ENCODE data around the gene TMC7.

DNA sequence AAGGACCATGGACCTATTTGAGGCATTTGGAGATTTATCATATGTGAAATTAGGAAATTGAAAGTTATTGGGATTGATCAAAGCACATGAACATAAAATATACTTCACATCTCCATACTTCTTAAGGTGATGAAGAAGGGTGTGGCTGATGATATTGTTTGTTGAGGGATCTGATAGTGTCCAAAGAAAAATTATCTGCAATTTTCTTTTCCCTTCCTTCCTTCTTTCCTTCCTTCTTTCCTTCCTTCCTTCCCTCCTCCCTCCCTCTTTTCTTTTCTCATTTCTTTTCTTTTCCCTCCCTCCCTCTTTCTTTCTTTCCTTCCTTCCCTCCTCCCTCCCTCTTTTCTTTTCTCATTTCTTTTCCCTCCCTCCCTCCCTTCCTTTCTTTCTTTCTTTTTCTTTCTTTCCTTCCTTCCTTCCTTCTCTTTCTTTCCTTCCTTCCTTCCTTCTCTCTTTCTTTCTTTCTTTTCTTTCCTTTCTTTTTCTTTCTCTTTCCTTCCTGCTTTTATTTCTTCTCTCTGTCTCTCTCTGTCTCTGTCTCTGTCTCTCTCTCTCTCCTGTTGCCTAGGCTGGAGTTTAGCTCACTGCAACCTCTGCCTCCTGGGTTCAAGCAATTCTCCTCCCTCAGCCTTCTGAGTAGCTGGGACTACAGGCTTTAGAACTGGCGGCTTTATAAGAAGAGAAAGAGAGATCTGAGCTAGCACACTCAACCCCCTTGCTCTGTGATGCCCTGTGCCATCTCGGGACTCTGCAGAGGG lies 109.1 kb downstream of the TMC7 start:
- TF ChIP-seq EZH2 (IDR thresholded peaks at IDR 0.05; ENCODE audit: insufficient read depth, poor library complexity, severe bottlenecking) (no peak), EZH2phosphoT487 (IDR thresholded peaks at IDR 0.05; ENCODE audit: insufficient read depth, low read depth) (no peak)

Measured in GM23248 (cell line).